Measurements from ENCODE around the gene FITM1.
A peak's percentile ranks its signal among the peaks of the same experiment; 100 is the strongest.

The FITM1 gene

DNA sequence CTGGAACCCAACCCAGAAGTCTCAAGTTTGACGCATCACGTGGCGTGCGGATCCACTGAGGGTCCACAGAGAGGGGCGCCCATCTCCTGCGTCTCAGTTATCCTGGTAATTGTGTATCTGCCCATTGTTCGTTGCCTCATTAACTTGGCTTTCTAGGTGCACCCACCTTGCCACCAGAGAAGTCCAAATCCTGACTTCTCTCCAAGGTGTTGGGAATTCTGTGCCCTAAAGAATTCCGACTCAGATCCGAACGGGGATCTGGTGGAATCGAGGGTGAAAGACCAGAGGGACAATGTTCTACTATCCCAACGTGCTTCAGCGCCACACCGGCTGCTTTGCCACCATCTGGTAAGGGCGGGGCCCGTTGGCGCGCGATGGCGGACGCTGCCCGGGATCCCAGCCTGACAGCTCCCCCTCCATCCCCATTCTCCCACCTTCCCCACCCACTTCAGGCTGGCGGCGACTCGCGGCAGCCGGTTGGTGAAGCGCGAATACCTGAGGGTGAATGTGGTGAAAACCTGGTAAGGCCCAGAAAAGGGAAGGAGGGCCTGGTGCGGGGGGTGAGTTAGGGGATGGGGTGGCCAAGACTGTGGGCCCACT, 41.9 kb downstream of the FITM1 start:
- H3K4me3 ChIP-seq (ENCODE audit: low read length) = peak overlapping the region; percentile 96
- no peak for DNase-seq (ENCODE audit: low read depth)
- TF ChIP-seq CTCF (conservative IDR thresholded peaks at IDR 0.05; ENCODE audit: low read depth, low read length) = no peak

DNA sequence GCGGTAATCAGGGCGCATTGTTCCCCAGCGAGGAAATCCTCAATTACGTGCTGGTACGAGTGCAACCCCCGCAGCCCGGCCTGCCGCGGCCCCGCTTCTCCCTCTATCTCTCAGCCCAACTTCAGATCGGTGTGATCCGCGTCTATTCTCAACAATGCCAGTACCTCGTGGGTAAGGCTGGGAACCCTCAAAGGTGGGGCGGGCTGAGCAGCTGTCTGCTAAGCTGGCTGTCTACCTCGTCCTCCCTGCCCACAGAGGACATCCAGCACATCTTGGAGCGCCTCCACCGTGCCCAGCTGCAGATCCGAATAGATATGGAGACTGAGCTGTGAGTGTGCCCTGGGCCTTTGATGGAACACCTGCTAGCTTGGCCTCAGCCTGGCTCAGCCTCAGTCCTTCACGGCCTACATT, 42.4 kb downstream of the FITM1 start:
- DNase-seq (ENCODE audit: low read depth) = no peak
- peak overlapping the region; percentile 96 for H3K4me3 ChIP-seq (ENCODE audit: low read length)
- TF ChIP-seq CTCF (conservative IDR thresholded peaks at IDR 0.05; ENCODE audit: low read depth, low read length) = no peak

- no peak overlapping the region for H3K4me3 ChIP-seq (ENCODE audit: low read length)
- no peak for TF ChIP-seq CTCF (conservative IDR thresholded peaks at IDR 0.05; ENCODE audit: low read depth, low read length)
- no peak for DNase-seq (ENCODE audit: low read depth)
Measured at GRCh38 chr14:24176599-24176998, 46.1 kb downstream of the FITM1 start.

DNA sequence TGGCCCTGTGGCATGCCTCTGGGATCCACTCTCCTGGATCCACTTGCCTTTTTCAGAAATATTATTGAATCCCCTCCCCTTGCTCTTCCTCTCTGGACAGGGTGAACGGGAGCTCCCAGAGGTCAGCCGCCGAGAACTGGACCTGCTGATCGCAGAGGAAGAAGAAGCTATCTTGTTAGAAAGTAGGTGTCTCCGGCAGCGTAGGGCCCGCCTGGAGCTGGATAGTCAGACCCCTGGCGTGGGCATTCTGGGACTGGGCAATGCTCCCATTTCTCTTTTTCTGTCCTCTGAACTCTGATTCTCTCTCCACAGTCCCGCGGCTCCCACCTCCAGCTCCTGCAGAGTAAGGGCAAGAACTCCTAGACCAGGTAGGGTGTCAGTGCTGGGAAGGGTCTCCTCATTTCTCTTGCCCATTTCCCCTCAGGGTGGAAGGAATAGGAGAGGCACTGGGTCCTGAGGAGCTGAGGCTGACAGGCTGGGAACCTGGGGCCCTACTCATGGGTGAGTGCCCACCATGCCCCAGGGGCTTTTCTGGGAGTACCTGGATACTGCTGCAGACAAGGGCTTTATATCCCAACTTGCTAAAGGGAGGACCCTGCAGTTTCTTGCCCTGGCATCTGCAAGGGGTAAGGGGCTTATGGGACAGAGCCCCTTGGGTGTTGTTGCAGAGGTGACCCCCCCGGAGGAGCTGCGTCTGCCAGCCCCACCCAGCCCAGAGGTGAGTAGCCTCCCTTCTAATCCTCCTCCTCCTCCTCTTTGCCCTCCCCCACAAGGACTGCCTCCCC, 46.8 kb downstream of the FITM1 start:
- no peak overlapping the region for H3K4me3 ChIP-seq (ENCODE audit: low read length)
- no peak for DNase-seq (ENCODE audit: low read depth)
- no peak for TF ChIP-seq CTCF (conservative IDR thresholded peaks at IDR 0.05; ENCODE audit: low read depth, low read length)

GRCh38 chr14:24177891-24178290, 47.4 kb downstream of the FITM1 start:
- no peak for DNase-seq (ENCODE audit: low read depth)
- no peak for TF ChIP-seq CTCF (conservative IDR thresholded peaks at IDR 0.05; ENCODE audit: low read depth, low read length)
- no peak overlapping the region for H3K4me3 ChIP-seq (ENCODE audit: low read length)

GRCh38 chr14:24178399-24179178, 48.1 kb downstream of the FITM1 start:
- no peak for DNase-seq (ENCODE audit: low read depth)
- TF ChIP-seq CTCF (conservative IDR thresholded peaks at IDR 0.05; ENCODE audit: low read depth, low read length) = no peak
- no peak overlapping the region for H3K4me3 ChIP-seq (ENCODE audit: low read length)
